NOMO-1 treated with dmso at 0.1 percent for 144 hours (cell line): ENCODE data around the gene ZNF835.
"Not testable (repeated sequence)": the region's sequence is repeated elsewhere in the genome, so short reads cannot be mapped to it uniquely, and the experiment has no call there.

Experiments used
- DNase-seq: peaks from one replicate; lab custom pipeline; 2025; ENCODE audit not compliant: unreplicated experiment; lab: John Stamatoyannopoulos, UW

The ZNF835 gene

GRCh38 chr19:56671613-56671994 is at the start of gene ZNF835:
Gene ZNF835 (minus strand): TSS chr19:56671757. CDS start chr19:56665198, 6,559 bp downstream.
- DNase-seq = no peak

DNA sequence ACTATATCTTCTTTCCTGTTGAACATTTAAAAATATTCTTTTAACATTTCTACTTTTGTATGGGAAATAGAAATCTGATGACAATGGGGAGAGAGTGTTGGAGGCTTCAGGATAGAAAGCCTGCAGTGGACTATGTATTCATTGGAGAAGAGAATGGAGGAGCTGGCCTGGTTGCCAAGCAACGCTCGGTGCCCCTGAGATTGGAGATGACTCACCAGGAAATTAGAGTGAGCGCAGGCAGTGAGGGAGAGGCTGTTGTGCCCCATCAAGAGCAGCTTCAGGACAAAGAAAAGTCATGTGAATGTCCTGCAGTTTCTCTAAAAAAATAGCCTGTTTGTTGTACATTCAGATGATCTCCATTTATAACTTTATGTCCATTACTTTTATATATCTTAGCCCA is 48.7 kb upstream of the ZNF835 start:
- DNase-seq = no peak

- DNase-seq = no peak
Measured at GRCh38 chr19:56718231-56718630, 46.7 kb upstream of the ZNF835 start.

DNA sequence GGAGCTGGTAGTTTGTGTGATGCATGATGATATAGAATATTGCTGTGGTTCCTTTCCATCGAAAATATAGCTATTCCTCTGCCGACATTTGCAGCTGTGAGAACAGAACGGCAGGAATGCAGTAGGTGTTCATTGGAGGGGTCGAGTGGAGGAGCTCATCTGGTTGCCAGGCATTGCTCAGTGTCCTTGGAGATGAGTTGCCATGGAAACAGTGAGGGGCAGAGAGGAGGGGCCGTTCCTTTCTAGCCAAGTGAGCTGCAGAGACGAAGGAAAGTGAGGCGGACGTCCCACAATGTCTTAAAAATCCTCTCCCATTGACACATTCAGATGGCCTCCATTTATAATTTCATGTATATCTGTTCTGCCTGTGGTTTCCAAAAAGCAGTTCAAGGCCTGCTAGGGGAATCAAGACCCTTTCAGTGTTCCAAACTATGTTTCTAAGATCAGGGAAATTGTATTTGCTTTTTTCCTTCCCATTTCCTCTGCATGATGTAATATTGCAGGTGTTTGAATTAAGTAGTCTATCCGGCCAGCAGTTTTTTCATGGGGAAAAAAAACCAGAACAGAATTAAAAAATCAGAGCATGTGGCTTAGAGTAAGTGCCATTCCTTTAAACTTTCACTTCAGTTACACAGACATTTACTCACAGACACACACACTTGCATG is 41.2 kb upstream of the ZNF835 start:
- no peak for DNase-seq

DNA sequence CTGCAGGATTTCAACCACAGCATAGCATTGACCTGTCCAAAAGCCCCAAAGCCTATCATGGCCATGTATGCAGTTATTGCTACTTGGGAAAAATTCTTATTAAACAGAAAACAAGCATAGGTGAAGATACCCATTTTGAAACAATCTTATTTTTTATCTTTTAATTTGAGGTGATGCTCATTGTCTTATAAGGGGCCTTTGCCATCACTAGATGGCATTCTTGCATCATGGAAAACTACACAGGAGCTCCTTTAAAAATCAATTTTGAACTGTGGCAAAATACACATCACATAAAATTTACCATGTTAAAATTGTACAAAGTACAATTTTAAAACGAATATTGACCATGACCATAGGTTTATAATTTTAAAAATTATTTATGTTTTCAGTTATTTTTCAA is 38.9 kb upstream of the ZNF835 start:
- DNase-seq = no peak

- no peak for DNase-seq
Measured at GRCh38 chr19:56707821-56708220, 36.3 kb upstream of the ZNF835 start.

DNA sequence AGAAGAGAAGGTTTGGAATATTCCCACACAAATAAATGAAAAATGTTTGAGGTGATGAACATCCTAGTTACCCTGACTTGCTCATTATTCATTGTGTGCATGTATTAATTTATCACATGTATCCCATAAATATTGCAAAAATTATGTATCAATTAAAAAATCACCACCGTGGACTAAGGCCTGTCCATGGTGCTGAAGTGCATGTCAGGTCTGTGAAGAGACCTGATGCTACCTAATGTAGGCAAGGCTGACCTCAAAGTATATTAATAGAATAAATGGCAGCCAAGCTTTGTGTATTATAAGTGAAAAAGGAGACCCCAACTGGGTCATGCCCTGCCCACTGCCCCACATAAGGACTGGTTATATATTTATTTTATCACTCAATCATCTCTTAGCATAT is 34.4 kb upstream of the ZNF835 start:
- DNase-seq = no peak

DNA sequence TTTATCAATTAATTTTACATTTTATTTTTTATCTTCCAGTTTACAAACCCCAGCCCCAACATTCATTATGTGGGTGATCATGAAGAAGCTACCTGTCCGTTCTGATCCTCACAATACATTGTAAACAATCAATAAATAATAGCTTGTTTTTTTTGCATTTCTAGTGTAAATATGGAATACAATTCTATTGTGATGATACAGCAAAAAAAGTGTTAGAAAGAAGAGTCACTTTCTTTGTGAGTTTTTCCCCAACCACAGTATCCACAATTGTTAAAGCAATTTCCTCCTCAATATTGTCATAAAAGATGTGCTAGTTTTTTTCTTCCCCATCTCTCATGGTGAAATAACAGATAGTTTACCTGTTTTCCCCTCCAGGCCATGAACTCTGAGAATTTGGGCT is 30.3 kb upstream of the ZNF835 start:
- no peak for DNase-seq

GRCh38 chr19:56699552-56699951 is 28.0 kb upstream of the ZNF835 start:
- no peak for DNase-seq

- no peak for DNase-seq
Measured at GRCh38 chr19:56692206-56692895, 20.8 kb upstream of the ZNF835 start.

DNA sequence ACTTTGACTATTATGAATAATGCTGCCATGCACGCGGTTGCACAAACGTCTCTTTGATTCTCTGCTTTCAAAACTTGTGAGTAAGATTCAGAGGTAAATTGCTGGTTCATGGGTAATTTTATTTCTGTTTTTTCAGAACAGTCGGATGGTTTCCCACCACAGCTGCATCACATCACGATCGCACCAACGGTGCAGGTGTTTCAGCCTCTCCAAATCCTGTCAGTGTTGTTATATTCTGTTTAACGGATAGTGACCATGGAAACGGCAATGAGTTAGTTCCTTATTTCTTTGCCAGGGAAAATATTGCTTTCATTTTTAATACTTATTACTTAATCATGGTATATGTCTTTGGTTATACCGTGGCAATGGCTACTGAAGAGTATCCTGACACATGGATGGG is 19.1 kb upstream of the ZNF835 start:
- no peak for DNase-seq

DNA sequence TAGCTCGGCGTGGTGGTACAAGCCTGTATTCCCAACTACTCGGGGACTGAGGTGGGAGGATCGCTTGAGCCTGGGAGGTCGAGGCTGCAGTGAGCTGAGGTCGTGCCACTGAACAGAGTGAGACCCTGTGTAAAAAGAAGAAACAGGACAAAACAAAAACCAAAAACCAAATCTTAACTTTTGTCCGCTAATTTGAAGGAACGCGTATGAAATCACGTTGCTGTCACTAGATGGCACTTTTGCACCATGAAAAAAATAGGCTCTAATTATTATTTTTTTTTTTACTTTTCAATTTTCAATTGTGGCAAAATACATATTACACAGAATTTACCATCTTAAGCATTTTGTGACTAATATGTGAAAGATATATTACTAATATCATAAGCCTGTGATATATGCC is 17.6 kb upstream of the ZNF835 start:
- no peak for DNase-seq

DNA sequence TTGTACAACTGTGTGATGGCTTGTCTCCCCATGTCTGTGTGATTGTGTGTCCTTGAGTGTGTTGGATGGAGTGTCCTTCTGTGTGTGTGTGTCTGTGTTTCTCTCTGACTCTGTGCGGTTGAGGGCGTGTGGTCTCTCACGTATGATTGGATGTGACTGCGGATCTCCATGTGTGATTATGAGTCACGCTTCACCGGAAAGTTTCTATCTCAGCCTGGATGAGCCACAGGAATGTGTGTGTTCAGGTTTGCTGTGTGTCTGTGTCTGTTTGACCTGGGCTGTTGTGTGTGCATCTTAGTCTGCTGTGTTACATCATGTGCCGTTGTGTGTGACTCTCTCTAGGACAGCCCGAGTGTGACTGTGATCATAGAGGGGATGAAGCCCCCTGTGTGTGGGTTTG is 15.5 kb upstream of the ZNF835 start:
- no peak for DNase-seq

DNA sequence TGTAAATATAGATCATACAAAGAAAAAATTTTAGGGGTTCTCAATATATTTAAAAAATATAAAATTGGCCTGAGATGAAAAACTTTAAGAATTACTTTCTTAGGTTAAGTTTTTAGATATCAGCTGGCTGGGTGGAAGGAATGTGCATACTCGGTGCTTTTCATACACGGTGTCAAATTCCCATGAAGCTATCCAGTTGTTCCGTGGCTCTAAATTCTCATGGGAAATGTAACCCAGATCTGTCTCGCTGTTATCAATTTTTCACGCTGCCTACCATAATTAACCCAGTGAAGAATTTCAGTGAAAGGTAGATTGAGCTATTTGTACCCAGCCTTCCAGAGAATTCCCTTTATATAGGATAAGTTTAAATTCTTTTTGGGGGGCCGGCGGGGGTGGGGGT is 11.6 kb upstream of the ZNF835 start:
- DNase-seq = no peak

- DNase-seq = no peak
Measured at GRCh38 chr19:56681702-56682101, 10.1 kb upstream of the ZNF835 start.

GRCh38 chr19:56678205-56678604 is 6.6 kb upstream of the ZNF835 start:
- no peak for DNase-seq

DNA sequence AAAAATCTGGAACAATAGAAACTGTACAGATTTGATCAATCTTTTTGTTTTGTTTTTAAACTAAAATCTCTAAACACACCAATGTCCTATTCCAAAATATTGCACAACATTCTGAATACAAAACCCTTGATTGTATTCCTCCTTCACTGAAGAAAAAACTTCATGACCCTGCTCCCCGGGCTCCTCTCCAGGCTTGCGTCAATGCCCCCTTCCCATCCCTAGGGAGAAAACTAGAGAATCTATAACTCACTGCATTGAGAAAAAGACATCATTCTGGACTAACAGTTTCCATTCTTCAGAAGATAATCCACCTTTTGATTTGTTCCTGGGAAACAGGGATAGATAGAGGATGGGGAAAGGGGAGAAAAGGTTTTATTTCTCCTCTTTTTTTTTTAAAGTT is 1.1 kb upstream of the ZNF835 start:
- DNase-seq = not testable (repeated sequence)

GRCh38 chr19:56670961-56671612 is 470 bp downstream of the ZNF835 start:
- no peak for DNase-seq

DNA sequence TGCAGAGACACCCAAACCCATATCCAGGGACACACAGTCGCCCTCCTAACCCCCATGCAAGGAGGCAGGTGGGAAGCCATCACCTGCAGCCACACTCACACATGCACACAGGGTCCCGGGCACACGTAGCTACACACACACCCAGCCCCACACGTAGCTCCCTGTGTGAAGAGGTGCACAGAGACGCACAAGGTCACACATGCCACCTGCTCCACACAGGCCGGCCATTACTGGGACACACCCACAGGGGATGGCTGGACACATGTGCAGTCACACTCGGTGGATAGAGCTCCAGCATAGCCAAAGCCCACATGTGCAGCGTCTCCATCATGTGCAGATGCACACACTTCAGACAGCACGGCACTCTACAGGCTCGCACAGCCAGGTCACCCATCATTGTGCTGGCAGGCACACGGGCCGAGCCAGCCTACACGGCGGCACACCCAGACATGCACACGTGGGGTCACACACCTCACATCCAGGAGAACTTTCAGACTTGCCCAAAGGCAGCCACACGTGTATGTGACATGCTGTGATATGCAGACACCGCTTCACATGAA is 1.1 kb downstream of the ZNF835 start:
- no peak for DNase-seq

GRCh38 chr19:56668676-56669075 is 2.9 kb downstream of the ZNF835 start:
- no peak for DNase-seq

DNA sequence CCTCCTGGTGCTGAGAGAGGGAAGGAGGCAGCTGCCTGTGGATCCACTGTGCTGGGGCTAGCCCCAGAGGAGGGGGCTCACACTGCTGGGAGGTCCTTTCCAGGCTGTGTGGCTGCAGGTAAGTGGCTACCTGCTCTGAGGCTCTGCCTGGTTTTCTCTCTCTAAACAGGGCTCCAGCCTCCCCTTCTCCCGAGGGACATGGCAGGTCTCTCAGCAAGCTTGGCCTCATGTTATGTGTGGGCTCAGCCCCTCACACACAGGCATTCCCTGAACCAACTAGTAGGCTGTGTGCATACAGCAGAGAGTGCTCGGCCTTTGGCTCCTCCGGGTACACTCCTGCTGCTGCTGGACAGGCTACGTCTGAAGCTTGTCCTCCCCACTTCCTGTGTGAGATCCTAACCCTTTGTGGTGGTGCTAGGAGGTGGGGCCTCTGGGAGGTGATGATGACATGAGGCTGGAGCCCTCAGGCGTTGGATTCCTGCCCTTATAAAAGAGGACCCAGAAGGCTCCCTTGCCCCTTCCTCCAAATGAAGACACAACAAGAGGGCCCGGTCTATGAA is 4.2 kb downstream of the ZNF835 start:
- no peak for DNase-seq

- no peak for DNase-seq
Measured at GRCh38 chr19:56664511-56664910, 7.0 kb downstream of the ZNF835 start.
